ENCODE results near the gene COL4A3. TPM values are rescaled to one million over a fixed set of nuclear protein-coding genes. Genes with fewer than 3 reads are reported as not detected.

Gene COL4A3
- total and polyA plus RNA-seq, 12 donors: 0.22 to 53.6 (median 19.6) TPM

- Histone ChIP-seq H3K9me3 (replicated peaks in 1 of 3) (no peaks in the 10 kb centered on the region), H3K4me3 (no peak overlapping the region), H3K4me1 (replicated peaks in 1 of 2) (no peaks in the 10 kb centered on the region), H3K36me3 (replicated peaks in 1 of 2) (no peaks in the 10 kb centered on the region), H3K27me3 (no peaks in the 10 kb centered on the region), H3K27ac (no peak overlapping the region)
- no peak for DNase-seq
- intact Hi-C loops (cut with DNase I): no loop called here
- TF ChIP-seq POLR2A (IDR thresholded peaks at IDR 0.05) (no peak), CTCF (IDR thresholded peaks at IDR 0.05) (no peak)
- WGBS, 4 donors: 82 to 92% (median 84%) methylated on average over 4 of the region's 4 CpGs
These were observed 23.1 kb upstream of the COL4A3 start for GRCh38 chr2:227141301-227141700.

GRCh38 chr2:227143895-227144294 is 20.5 kb upstream of the COL4A3 start:
- H3K36me3 ChIP-seq (replicated peaks in 1 of 2): no peaks in the 10 kb centered on the region
- intact Hi-C loops (cut with DNase I): no loop called here
- no peak overlapping the region for H3K4me3 ChIP-seq
- no peak overlapping the region for H3K27ac ChIP-seq
- WGBS, 4 donors: 61 to 64% (median 62%) methylated on average over 1 of the region's 1 CpG
- H3K9me3 ChIP-seq (replicated peaks in 1 of 3): no peaks in the 10 kb centered on the region
- no peak for TF ChIP-seq POLR2A (IDR thresholded peaks at IDR 0.05)
- no peak for TF ChIP-seq CTCF (IDR thresholded peaks at IDR 0.05)
- H3K4me1 ChIP-seq (replicated peaks in 1 of 2): no peaks in the 10 kb centered on the region
- no peaks in the 10 kb centered on the region for H3K27me3 ChIP-seq
- DNase-seq: no peak

GRCh38 chr2:227146456-227146855 is 18.0 kb upstream of the COL4A3 start:
- Histone ChIP-seq H3K9me3 (replicated peaks in 1 of 3) (no peaks in the 10 kb centered on the region), H3K27me3 (no peaks in the 10 kb centered on the region), H3K4me1 (replicated peaks in 1 of 2) (no peaks in the 10 kb centered on the region), H3K27ac (no peak overlapping the region), H3K36me3 (replicated peaks in 1 of 2) (no peaks in the 10 kb centered on the region), H3K4me3 (no peak overlapping the region)
- no peak for DNase-seq
- 82 to 87% (median 85%) methylated on average over 6 of the region's 6 CpGs for WGBS, 4 donors
- intact Hi-C loops (cut with DNase I): no loop called here
- TF ChIP-seq CTCF (IDR thresholded peaks at IDR 0.05) (no peak), POLR2A (IDR thresholded peaks at IDR 0.05) (no peak)

- no peak overlapping the region for H3K27ac ChIP-seq
- H3K27me3 ChIP-seq: no peaks in the 10 kb centered on the region
- no peak for DNase-seq
- H3K4me1 ChIP-seq (replicated peaks in 1 of 2): no peaks in the 10 kb centered on the region
- 89 to 93% (median 91%) methylated on average over 3 of the region's 3 CpGs for WGBS, 4 donors
- H3K36me3 ChIP-seq (replicated peaks in 1 of 2): no peaks in the 10 kb centered on the region
- TF ChIP-seq POLR2A (IDR thresholded peaks at IDR 0.05) (no peak), CTCF (IDR thresholded peaks at IDR 0.05) (no peak)
- H3K9me3 ChIP-seq (replicated peaks in 1 of 3): no peaks in the 10 kb centered on the region
- no peak overlapping the region for H3K4me3 ChIP-seq
- intact Hi-C loops (cut with DNase I): no loop called here
These were observed 17.4 kb upstream of the COL4A3 start for GRCh38 chr2:227147023-227147422.

All from adrenal gland (tissue), 12 donors.